ENCODE results near the gene CCDC187. TPM values are rescaled to one million over a fixed set of nuclear protein-coding genes. Genes with fewer than 3 reads are reported as not detected.

The CCDC187 gene
- total and polyA plus RNA-seq, 2 of the 13 experiments (the other 11 are each of a cell fraction or from before 2014, with no cell fraction given) = 0.03 to 0.13 TPM

GRCh38 chr9:136204838-136205706, 98.8 kb downstream of the CCDC187 start, which contains the start of gene LHX3 (continued):
- TF ChIP-seq ZNF607 (CRISPR knock-in tag; IDR thresholded peaks at IDR 0.05; ENCODE audit: borderline replicate concordance) (no peak), POGK (CRISPR knock-in tag; conservative IDR thresholded peaks at IDR 0.05) (0 out of 2 replicates have a peak, but pooled peaks have one; percentile 20), HOXA9 (CRISPR knock-in tag; IDR thresholded peaks at IDR 0.05; ENCODE audit: borderline replicate concordance) (no peak), NFAT5 (CRISPR knock-in tag; IDR thresholded peaks at IDR 0.05) (0 out of 2 replicates have a peak, but pooled peaks have one; percentile 73), ZMYM3 (CRISPR knock-in tag; IDR thresholded peaks at IDR 0.05) (no peak), ZFP1 (CRISPR knock-in tag; IDR thresholded peaks at IDR 0.05) (no peak), POLR2AphosphoS5 (IDR thresholded peaks at IDR 0.05; ENCODE audit: low read depth, low read length) (no peak), PAX8 (CRISPR knock-in tag; IDR thresholded peaks at IDR 0.05; ENCODE audit: borderline replicate concordance) (no peak), CCDC6 (CRISPR knock-in tag; IDR thresholded peaks at IDR 0.05) (peak; percentile 30; the same call in 1 of the 2 replicates), ZNF773 (CRISPR knock-in tag; IDR thresholded peaks at IDR 0.05; ENCODE audit: borderline replicate concordance) (peak; percentile 44; the same call in 1 of the 2 replicates), ARNT2 (CRISPR knock-in tag; IDR thresholded peaks at IDR 0.05; ENCODE audit: low read depth) (peak; percentile 63; the same call in 1 of the 2 replicates), ZNF414 (CRISPR knock-in tag; IDR thresholded peaks at IDR 0.05) (no peak), HNRNPUL1 (IDR thresholded peaks at IDR 0.05; ENCODE audit: low read depth, low read length) (no peak), TOPORS (CRISPR knock-in tag; IDR thresholded peaks at IDR 0.05) (no peak), ATF6 (CRISPR knock-in tag; conservative IDR thresholded peaks at IDR 0.05) (no peak), ZNF777 (CRISPR knock-in tag; IDR thresholded peaks at IDR 0.05) (0 out of 2 replicates have a peak, but pooled peaks have one; percentile 38), ISX (CRISPR knock-in tag; conservative IDR thresholded peaks at IDR 0.05) (0 out of 2 replicates have a peak, but pooled peaks have one; percentile 40), SNAPC5 (CRISPR knock-in tag; IDR thresholded peaks at IDR 0.05; ENCODE audit: borderline replicate concordance) (no peak), ZNF446 (CRISPR knock-in tag; IDR thresholded peaks at IDR 0.05) (peak; percentile 63; the same call in 1 of the 2 replicates)
